HEK293 (cell line): ENCODE measurements around the gene BCR.

ENCODE experiments used
- HOXA7 ChIP-seq: sonication (generic); formaldehyde crosslinking; IDR thresholded peaks from 2 replicates; pipeline ENCODE4 v1.8.1; 2022; ENCODE audit warnings: missing genetic modification reagents, borderline replicate concordance
- PBX3 ChIP-seq: sonication (generic); formaldehyde crosslinking; IDR thresholded peaks from 2 replicates; pipeline ENCODE4 v1.8.1; 2022; ENCODE audit warnings: mild to moderate bottlenecking, moderate library complexity, missing genetic modification reagents
- PRDM10 ChIP-seq: fragments of 450-650 bp; formaldehyde crosslinking; IDR thresholded peaks from 2 replicates; pipeline ENCODE4 v1.5.1; 2016; ENCODE audit warnings: missing biosample characterization, missing genetic modification characterization
- ZFP41 ChIP-seq: fragments of 450-650 bp; formaldehyde crosslinking; IDR thresholded peaks from 2 replicates; pipeline ENCODE4 v1.5.1; 2016; ENCODE audit warnings: missing biosample characterization, missing genetic modification characterization, borderline replicate concordance
- ZNF10 ChIP-seq: fragments of 450-650 bp; formaldehyde crosslinking; IDR thresholded peaks from 2 replicates; pipeline ENCODE4 v1.5.1; 2017; ENCODE audit warnings: missing biosample characterization, missing genetic modification characterization
- ZNF114 ChIP-seq: fragments of 450-650 bp; formaldehyde crosslinking; IDR thresholded peaks from 2 replicates; pipeline ENCODE4 v1.5.0; 2017; ENCODE audit warnings: missing biosample characterization, missing genetic modification characterization
- ZNF133 ChIP-seq: fragments of 450-650 bp; formaldehyde crosslinking; IDR thresholded peaks from 2 replicates; pipeline ENCODE4 v1.5.1; 2016; ENCODE audit warnings: missing biosample characterization, missing genetic modification characterization
- ZNF155 ChIP-seq: fragments of 450-650 bp; formaldehyde crosslinking; IDR thresholded peaks from 2 replicates; pipeline ENCODE4 v1.5.1; 2016; ENCODE audit warnings: missing biosample characterization, missing genetic modification characterization
- ZNF16 ChIP-seq: fragments of 450-650 bp; formaldehyde crosslinking; IDR thresholded peaks from 2 replicates; pipeline ENCODE4 v1.5.1; 2016; ENCODE audit warnings: low read depth, missing biosample characterization, missing genetic modification characterization
- ZNF169 ChIP-seq: fragments of 450-650 bp; formaldehyde crosslinking; IDR thresholded peaks from 2 replicates; pipeline ENCODE4 v1.5.1; 2016; ENCODE audit warnings: missing biosample characterization, missing genetic modification characterization
- ZNF248 ChIP-seq: fragments of 450-650 bp; formaldehyde crosslinking; IDR thresholded peaks from 2 replicates; pipeline ENCODE4 v1.5.1; 2017; ENCODE audit warnings: missing biosample characterization, missing genetic modification characterization
- ZNF354C ChIP-seq: fragments of 450-650 bp; formaldehyde crosslinking; IDR thresholded peaks from 2 replicates; pipeline ENCODE4 v1.5.1; 2016; ENCODE audit warnings: missing biosample characterization, missing genetic modification characterization, low read depth, borderline replicate concordance
- ZNF48 ChIP-seq: fragments of 450-650 bp; formaldehyde crosslinking; IDR thresholded peaks from 2 replicates; pipeline ENCODE4 v1.5.1; 2016; ENCODE audit warnings: missing biosample characterization, missing genetic modification characterization
- ZNF549 ChIP-seq: fragments of 450-650 bp; IDR thresholded peaks from 2 replicates; pipeline ENCODE4 v1.5.1; 2018; ENCODE audit warnings: missing biosample characterization, missing genetic modification characterization, mild to moderate bottlenecking, inconsistent platforms, moderate library complexity
- ZNF629 ChIP-seq: fragments of 450-650 bp; formaldehyde crosslinking; IDR thresholded peaks from 2 replicates; pipeline ENCODE4 v1.5.1; 2017; ENCODE audit warnings: missing biosample characterization, missing genetic modification characterization
- ZNF791 ChIP-seq: fragments of 450-650 bp; formaldehyde crosslinking; IDR thresholded peaks from 2 replicates; pipeline ENCODE4 v1.5.1; 2016; ENCODE audit warnings: missing biosample characterization, missing genetic modification characterization
- TF ChIP-seq, protein P1 (sequence below): fragments of 450-650 bp; formaldehyde crosslinking; IDR thresholded peaks from 2 replicates; pipeline ENCODE4 v1.5.1; 2016; ENCODE audit warnings: missing biosample characterization, missing genetic modification characterization
- TF ChIP-seq, protein P2 (sequence below): fragments of 450-650 bp; formaldehyde crosslinking; IDR thresholded peaks from 2 replicates; pipeline ENCODE4 v1.5.1; 2016; ENCODE audit warnings: missing biosample characterization, missing genetic modification characterization
- TF ChIP-seq, protein P3 (sequence below): fragments of 450-650 bp; formaldehyde crosslinking; IDR thresholded peaks from 2 replicates; pipeline ENCODE4 v1.5.1; 2016; ENCODE audit warnings: missing biosample characterization, missing genetic modification characterization
- TF ChIP-seq, protein P4 (sequence below): fragments of 450-650 bp; formaldehyde crosslinking; IDR thresholded peaks from 2 replicates; pipeline ENCODE4 v1.5.1; 2017; ENCODE audit warnings: missing biosample characterization, missing genetic modification characterization
- TF ChIP-seq, protein P5 (sequence below): fragments of 450-650 bp; formaldehyde crosslinking; IDR thresholded peaks from 2 replicates; pipeline ENCODE4 v1.5.0; 2017; ENCODE audit warnings: missing biosample characterization, missing genetic modification characterization, borderline replicate concordance

The BCR gene

DNA sequence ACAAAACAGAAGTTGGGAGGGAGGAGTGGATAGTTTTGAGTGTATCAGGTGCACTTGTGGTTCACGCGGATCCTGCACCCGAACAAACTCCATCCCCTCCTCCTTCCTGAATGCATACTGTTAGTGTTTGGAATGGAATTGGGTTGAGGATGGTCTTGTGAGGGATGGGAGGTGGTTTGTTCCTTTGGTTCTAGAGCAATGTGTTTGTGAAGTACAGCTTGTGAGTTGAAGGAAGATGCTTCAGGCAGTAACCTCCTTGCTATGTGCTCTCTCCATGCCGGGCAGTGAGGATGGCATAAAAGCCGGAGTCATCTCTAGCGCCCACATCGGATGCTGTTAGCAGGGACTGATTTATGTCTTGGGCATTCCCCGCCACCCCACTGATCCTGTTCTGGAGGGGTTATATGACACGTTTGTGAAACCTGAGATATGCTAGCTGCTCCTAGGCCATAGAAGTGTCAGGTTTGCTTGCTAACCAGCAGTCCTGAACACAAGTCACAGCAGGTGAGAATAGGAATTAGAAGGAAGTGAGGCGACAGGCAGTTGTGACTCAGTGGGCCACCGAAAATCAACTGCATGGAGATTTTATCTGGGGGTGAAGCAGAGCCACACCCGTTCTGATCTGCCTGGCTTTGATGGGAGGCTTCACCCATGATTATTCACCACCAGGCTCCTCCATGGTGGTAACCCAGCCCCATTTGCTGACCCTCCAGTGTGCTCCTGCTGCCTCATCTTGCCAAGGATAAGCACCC, 2.2 kb downstream of the BCR start (continued):
- TF ChIP-seq PRDM10 (tag by site-specific recombination) (peak; percentile 57), ZFP41 (tag by site-specific recombination) (no peak), ZNF169 (no peak), ZNF16 (no peak), ZNF133 (tag by site-specific recombination) (no peak), ZNF791 (tag by site-specific recombination) (no peak), ZNF248 (tag by site-specific recombination) (no peak), ZNF354C (no peak), ZNF155 (tag by site-specific recombination) (no peak), PBX3 (CRISPR knock-in tag) (no peak), ZNF629 (tag by site-specific recombination) (peak; percentile 68), ZNF549 (tag by site-specific recombination) (no peak), ZNF114 (tag by site-specific recombination) (no peak), HOXA7 (CRISPR knock-in tag) (no peak), ZNF48 (tag by site-specific recombination) (no peak), ZNF10 (no peak)
- TF ChIP-seq, protein P1, sequence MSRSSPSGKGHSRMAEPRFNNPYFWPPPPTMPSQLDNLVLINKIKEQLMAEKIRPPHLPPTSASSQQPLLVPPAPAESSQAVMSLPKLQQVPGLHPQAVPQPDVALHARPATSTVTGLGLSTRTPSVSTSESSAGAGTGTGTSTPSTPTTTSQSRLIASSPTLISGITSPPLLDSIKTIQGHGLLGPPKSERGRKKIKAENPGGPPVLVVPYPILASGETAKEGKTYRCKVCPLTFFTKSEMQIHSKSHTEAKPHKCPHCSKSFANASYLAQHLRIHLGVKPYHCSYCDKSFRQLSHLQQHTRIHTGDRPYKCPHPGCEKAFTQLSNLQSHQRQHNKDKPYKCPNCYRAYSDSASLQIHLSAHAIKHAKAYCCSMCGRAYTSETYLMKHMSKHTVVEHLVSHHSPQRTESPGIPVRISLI (tag by site-specific recombination): no peak
- TF ChIP-seq, protein P2, sequence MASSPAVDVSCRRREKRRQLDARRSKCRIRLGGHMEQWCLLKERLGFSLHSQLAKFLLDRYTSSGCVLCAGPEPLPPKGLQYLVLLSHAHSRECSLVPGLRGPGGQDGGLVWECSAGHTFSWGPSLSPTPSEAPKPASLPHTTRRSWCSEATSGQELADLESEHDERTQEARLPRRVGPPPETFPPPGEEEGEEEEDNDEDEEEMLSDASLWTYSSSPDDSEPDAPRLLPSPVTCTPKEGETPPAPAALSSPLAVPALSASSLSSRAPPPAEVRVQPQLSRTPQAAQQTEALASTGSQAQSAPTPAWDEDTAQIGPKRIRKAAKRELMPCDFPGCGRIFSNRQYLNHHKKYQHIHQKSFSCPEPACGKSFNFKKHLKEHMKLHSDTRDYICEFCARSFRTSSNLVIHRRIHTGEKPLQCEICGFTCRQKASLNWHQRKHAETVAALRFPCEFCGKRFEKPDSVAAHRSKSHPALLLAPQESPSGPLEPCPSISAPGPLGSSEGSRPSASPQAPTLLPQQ: 0 out of 2 replicates have a peak, but pooled peaks have one; percentile 57
- TF ChIP-seq, protein P3, sequence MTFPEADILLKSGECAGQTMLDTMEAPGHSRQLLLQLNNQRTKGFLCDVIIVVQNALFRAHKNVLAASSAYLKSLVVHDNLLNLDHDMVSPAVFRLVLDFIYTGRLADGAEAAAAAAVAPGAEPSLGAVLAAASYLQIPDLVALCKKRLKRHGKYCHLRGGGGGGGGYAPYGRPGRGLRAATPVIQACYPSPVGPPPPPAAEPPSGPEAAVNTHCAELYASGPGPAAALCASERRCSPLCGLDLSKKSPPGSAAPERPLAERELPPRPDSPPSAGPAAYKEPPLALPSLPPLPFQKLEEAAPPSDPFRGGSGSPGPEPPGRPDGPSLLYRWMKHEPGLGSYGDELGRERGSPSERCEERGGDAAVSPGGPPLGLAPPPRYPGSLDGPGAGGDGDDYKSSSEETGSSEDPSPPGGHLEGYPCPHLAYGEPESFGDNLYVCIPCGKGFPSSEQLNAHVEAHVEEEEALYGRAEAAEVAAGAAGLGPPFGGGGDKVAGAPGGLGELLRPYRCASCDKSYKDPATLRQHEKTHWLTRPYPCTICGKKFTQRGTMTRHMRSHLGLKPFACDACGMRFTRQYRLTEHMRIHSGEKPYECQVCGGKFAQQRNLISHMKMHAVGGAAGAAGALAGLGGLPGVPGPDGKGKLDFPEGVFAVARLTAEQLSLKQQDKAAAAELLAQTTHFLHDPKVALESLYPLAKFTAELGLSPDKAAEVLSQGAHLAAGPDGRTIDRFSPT (tag by site-specific recombination): peak; percentile 74
- TF ChIP-seq, protein P4, sequence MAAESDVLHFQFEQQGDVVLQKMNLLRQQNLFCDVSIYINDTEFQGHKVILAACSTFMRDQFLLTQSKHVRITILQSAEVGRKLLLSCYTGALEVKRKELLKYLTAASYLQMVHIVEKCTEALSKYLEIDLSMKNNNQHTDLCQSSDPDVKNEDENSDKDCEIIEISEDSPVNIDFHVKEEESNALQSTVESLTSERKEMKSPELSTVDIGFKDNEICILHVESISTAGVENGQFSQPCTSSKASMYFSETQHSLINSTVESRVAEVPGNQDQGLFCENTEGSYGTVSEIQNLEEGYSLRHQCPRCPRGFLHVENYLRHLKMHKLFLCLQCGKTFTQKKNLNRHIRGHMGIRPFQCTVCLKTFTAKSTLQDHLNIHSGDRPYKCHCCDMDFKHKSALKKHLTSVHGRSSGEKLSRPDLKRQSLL (tag by site-specific recombination): peak; percentile 81
- TF ChIP-seq, protein P5, sequence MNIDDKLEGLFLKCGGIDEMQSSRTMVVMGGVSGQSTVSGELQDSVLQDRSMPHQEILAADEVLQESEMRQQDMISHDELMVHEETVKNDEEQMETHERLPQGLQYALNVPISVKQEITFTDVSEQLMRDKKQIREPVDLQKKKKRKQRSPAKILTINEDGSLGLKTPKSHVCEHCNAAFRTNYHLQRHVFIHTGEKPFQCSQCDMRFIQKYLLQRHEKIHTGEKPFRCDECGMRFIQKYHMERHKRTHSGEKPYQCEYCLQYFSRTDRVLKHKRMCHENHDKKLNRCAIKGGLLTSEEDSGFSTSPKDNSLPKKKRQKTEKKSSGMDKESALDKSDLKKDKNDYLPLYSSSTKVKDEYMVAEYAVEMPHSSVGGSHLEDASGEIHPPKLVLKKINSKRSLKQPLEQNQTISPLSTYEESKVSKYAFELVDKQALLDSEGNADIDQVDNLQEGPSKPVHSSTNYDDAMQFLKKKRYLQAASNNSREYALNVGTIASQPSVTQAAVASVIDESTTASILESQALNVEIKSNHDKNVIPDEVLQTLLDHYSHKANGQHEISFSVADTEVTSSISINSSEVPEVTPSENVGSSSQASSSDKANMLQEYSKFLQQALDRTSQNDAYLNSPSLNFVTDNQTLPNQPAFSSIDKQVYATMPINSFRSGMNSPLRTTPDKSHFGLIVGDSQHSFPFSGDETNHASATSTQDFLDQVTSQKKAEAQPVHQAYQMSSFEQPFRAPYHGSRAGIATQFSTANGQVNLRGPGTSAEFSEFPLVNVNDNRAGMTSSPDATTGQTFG (tag by site-specific recombination): no peak
